ENCODE measurements around the gene FGFR1OP2.
"Not testable (repeated sequence)": the region's sequence is repeated elsewhere in the genome, so short reads cannot be mapped to it uniquely, and the experiment has no call there.

The FGFR1OP2 gene

DNA sequence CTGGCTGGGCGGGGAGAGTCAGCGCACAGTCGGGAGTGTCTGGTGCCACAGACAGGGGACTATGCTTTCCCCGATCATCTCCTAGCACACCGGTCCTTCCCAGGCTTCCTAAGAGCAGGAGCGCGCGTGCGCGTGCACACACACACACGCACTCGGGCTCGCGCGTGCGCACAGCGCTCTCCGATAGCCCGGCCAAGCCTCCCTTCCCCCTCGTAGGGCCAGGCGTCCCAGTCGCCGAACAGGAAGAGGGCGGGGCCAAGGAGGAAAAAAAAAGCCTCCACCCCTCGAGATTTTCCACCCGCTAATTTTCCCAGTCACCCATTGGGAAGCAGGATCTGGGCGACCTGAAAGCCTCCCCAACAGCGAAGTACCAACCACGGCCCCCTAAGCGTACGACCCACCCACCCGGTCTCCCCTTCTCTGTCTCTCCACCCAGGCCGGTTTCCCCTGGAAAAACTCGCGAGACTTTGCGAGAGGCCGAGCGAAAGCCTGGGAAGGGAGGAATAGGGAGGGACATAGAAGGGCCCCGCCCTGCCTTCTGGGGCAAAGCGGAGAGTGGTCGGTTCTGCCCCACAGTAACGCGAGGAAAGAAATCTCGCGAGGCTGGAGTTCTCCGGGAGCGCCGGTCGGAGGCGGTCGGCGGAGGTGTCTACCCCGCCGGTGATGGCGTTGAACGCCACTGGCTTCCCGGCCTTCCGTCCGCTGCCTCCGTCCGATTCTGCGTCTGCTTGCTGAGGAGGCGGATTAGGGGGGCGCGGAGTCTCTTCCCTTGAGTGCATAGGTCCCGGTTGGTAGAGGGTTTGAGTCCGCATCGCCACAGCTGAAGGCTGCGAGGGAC lies at the start of gene FGFR1OP2, which contains the start of gene INTS13:
FGFR1OP2 (plus strand) TSS at position 608 of the 838 bp plus-strand sequence. CDS start 15,689 bp downstream, outside the sequence.
INTS13 (minus strand) TSS at position 119 of the 838 bp plus-strand sequence. CDS start 1,178 bp downstream, outside the sequence.
- peak; percentile 97 to 98 for DNase-seq

DNA sequence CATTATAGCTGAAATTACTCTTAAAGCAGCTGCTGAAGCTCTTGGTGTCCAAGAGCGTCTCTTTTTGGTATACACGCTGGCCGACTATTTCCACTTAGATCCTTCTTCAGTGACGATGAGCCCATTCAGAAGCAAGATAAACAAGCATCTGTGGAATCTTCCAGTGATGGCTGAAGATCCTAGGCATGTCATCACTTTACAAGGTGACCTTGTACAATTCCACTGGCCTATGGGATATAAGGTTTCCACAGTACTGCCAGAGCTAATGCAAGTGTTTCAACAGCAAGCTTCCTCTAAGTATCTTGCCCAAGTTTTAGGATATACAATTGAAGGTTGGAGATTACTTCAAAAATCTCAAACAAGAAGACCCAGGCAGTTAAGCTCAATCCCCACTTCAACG lies 47.5 kb upstream of the FGFR1OP2 start:
- no peak for DNase-seq

DNA sequence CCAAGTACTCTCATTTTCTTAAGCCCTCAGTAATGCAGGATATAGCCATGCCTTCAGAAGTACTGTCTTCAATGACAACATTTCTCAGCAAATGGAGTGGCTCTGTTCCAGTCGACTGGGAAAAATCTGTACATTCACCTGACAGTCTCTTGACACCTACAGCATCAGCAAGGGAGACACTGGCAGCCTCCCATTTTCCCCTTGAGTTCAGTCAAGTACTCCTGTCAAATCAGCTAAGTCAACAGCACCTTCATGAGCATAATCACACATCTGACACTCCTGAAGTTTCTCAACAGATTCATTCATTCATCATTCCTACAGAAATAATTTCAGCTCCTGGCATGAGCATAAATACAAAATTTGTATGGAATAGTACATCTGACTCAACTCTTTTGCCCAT lies 46.6 kb upstream of the FGFR1OP2 start:
- no peak for DNase-seq

DNA sequence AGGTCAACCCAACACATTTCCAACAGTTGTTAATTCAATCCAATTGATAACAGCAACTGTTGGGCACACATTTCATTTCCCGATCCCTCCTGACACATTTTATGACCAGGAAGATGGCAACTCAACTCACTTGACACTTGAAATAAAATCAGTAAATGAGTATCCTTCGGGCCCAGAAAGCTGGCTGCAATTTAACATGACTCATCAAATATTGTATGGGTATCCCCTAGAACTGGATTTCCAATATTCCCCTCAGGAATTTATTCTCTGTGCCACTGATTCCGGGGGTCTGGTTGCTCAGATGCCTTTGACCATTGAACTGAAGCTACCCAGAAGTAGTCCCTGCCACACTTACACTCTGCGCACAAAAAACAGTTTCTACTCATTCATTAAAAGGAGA lies 42.6 kb upstream of the FGFR1OP2 start:
- DNase-seq = no peak

DNA sequence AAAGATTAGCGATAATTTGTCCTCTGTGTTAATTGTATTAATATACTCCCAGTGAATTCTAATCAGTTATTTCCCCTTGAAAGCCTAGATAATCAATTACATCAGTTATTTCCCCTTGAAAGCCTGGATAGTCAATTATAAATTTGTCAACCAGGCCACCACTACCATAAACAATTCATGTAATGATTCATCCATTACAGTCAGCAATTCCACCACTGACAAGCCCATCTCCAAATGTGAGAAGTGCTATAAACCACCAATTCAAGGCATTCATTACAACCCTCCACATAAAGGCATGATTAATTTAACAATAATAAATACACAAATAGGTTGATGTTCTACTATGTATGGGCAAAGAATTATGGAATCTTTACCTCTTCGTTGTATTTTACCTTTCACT lies 41.4 kb upstream of the FGFR1OP2 start:
- no peak for DNase-seq

DNA sequence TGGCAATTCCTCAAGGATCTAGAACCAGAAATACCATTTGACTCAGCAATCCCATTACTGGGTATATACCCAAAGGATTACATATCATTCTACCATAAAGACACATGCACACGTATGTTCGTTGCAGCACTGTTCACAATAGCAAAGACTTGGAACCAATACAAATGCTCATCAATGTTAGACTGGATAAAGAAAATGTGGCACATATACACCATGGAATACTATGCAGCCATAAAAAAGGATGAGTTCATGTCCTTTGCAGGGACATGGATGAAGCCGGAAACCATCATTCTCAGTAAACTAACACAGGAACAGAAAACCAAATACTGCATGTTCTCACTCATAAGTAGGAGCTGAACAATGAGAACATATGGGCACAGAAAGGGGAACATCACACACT lies 34.9 kb upstream of the FGFR1OP2 start:
- DNase-seq = not testable (repeated sequence)

DNA sequence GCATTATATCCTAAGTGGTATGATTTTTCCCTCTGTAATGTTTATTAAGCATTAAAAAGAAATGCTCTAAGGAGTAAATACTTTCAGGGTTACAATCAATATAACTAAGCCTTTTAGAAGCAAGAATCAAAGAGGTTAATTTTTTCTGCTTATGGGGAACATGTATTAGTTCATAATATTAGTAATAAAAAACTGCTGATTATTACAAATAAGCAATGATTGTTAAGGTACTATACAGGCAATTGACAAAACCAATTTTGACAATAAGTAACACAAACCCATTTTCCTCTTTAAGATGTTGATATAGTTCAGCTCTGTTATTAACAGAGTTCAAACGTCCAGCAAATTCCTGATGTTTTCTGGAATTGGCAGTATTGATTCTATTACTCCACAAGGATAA lies 32.2 kb upstream of the FGFR1OP2 start:
- DNase-seq = no peak

DNA sequence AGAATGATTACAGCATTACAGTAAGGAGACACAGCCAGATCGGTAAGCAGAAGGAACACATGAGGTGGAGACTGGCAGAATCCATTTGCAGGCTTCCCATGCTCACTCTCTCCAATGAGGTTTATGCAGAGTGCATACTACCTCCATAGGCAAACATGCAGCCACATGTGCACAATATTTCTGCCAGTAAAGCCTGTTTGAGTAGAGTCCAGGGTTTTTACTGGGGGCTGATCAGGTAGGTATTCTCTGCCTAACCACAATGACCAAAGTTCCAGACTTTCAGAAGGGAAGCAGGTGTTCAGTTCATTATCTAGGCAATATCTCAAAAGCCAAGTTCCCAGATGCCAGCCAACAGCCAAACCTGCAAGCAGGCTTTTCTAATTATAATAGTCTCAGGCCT lies 31.6 kb upstream of the FGFR1OP2 start:
- peak; percentile 30 to 47 for DNase-seq

DNA sequence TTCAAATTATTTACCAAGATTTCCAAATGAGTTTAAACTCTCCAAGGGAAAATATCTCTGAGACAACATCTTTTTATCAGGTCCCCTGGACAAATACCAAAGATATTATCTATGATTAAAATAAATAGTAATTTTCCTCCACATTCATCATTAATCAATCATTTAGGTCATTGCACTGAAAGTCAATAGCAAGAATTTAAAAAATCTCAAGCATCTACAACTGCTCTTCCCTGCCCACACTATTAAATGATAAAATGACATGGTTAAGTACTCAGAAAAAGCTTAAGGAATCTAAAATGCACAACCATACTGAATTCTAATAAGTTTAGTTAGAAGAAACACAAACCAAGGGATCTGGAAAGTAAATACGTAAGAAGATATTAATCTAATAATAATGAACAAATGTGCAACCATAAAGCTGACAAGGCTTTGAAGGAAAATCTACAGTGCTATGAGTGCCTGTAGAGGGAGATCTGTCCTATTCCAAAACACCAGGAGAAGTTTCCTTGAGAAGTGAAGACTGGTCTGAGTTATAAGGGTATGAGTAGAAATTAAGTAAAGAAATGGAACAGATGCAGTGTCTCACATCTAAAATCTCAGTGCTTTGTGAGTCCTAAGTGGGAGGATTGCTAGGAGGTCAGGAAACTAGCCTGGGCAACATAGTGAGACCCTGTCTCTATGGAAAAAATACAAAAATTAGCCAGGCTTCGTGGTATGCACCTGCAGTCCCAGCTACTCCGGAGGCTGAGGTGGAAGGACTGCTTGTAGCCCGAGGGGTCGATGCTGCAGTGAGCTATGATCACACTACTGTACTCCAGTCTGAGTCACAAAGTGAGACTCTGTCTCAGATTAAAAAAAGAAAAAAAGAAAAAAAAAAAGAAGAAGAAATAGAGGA lies 19.7 kb upstream of the FGFR1OP2 start:
- peak in 1 of 2 experiments; percentile 8 for DNase-seq

DNA sequence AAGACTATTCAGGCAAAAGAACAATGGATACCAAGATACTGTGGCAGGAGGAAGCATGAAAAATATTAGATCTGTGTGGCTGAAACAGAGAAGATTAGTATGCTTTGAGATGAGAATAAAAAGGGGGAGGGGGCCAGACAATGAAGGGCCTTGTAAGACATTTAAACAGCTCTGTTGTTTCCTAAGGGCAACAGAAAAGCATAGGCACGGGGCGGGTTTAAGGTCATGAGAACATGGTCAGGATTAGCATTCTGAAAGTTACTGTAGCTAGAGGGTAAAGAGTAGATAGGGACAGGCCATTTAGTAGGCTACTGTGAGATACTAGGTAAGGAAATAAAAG lies 19.1 kb upstream of the FGFR1OP2 start:
- no peak for DNase-seq

DNA sequence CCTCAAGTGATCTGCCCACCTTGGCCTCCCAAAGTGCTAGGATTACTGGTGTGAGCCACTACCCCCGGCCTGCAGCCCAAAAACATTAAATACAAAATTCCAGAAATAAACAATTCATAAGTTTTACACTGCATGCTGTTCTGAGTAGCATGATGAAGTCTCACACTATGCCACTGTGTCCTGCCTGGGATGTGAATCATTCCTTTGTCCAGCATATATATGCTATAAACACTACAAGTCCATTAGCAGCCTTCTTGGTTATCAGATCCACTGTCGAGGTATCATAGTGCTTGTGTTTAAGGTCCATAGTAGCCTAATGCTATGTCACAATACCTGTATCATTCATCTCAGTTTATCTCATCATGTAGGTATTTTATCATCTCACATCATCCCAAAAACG lies 16.4 kb upstream of the FGFR1OP2 start:
- no peak for DNase-seq

DNA sequence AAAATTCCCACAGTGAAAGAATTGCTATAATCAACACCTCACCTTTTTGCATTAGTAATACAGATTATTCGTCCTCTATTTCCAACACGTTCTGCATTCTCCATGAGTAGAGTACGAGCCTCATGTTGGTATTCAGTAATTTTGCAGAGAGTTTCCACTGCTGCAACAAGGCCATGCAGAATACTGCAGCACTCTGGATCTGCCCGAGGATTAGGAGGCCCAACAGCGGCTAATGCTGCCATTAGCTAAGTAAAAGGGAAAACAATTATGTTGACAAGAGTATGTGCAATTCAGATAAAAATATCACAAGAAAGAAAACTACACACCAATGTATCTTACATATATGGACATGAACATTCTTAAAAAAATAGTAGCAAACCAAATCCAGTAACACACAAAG lies 9.6 kb upstream of the FGFR1OP2 start:
- no peak for DNase-seq

DNA sequence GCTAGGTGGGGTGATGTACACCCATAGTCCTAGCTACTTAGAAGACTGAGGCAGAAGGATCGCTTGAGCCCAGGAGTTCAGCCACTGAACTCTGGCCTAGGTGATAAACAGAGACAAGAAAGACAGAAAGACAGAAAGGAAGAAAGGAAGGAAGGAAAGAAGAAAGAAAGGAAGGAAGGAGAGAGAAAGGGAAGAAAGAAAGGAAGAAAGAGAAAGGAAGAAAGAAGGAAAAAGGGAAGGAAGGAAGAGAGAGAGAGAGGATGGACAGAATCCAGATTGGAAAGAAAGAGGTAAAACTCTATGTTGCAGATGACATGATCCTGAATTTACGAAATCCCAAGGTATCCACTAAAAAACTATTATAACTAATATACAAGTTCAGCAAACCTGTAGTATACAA lies 8.7 kb upstream of the FGFR1OP2 start:
- DNase-seq = no peak

DNA sequence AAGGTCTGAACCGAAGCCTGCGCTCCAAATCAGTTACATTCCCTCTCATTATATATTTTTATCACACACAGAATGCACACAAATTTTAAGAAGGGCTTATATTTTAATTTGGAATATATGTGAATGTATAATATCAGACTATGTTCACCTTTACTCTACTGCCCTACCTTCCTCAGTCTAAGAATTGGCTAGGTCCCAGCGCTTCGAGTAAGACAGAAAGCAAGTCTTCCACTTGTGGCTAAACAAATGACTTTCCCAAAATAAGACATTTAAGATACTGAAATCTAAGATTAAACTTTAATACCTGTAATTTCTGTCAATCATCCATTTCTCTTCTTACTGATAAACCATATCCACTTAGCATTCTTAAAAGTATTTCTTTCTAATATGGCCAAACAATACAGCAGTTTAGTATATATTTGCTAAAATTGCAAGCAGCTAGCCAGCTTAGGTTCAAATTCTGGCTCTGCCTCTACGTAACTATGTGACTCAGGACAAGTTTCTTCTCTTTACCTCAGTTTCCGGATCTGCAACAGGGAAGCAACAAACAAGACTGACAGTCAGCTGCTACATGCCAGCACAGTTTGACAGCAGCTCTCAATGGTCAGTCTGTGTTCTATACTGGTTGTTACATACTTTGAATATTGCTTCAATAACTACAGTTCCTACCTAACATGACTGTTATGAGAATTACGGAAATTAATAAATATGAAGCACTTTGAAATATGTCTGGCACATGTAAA lies 2.5 kb upstream of the FGFR1OP2 start:
- peak in 1 of 2 experiments; percentile 23 for DNase-seq

DNA sequence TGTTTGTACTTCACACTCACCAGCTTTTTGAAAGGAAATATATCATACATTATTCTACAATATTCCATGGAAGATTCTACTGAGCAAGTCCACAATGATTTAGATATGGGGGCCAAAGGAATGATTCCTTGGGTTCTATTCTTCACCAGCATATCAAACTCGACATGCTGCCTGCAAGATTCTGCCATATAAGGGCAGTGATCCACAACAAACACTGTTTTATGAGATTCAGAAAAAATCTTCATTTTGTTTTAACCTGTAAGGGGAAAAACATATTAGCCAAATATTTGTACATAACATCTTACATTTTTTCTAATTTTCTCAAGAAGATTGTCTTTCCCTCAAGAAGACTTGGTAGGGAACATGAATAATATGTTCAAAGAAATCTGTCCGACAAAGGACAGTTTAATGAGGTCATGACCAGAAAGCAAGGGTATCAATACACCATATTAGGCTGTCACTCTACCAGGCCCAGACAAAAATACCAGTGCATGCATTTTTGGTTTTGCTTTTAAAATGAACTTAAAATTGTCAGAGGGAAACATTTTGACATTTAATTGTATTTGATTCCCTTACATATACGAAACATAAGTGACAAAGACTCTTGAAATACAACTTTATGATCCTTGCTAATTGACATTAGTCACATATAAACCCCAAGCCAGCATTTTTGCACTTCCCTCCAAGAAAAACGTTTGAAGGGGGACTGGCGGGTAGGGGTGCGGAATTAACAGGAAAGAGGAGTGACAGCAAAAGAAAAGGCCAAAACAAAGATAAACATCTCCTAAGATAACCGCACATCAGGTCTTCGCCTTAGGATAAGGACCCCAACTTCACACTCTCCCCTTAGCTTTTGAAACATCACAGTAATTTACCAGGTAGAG lies 1.5 kb upstream of the FGFR1OP2 start:
- DNase-seq = peak; percentile 24 to 46

DNA sequence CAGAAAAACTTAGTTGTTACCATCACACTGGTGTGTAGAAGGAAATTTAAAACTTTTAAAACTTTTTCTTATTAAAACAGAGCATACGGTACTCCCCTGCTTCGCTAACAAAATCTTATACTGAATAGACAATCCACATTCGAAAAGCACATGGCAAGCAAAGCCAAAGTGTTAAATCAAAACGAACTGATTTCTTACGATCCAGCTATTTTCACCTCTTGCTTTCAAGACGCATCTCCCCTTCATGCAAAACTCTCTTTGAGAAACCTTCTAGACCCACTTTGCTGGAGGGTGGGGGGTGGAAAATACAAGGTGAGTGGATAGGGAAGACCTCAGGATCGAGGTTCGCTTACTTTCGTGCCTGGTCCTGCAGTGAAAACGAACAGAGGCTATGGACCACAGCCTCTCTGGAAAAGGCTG lies 817 bp upstream of the FGFR1OP2 start:
- peak in 1 of 2 experiments; percentile 54 for DNase-seq

DNA sequence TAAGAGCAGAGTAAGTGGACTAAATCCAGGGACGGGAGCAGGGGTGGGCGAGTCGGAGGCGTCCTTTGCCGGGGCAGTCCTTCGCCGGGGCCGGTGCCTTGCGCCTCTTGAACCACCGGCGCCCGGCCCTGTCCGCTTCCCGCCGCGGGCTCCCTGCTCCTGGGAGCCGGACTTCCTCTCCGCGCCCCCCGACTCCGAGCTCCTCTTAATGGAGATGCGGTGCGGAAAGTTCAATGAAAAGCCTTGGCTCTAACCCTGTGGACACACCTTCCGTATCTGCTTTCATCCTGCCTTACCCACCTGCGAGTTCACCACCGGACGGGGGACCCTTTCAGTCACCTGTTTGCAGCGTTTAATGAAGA lies 412 bp downstream of the FGFR1OP2 start:
- DNase-seq = peak; percentile 50 to 54

DNA sequence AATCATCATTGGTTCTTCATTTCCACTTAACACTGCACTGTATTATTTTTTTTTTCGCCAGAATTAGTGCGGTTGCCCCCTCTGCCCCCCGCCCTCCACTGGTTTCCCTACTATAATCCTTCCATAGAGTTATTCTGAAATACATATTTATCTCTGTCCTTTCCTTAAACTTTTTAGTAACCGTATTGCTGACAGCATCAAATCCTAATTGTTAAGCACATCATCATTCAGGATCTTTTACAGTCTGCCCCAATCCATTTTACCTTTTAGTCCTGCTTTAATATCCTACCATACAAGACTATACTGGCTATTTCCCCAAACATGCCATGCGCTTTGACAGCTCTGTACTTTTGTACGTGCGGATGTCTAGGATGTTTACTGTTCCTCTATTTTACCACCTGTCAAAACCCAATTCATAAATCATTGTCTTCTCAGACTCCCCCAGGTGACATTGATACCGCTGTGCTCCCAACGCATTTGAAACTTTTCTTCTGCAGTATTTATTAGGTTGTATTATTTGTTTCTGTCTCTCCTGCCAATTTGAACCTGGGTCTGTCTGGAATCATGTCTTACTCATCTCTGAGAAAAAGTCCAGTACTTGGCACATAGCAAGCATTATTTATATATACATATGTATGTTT lies 1.0 kb downstream of the FGFR1OP2 start:
- peak in 1 of 2 experiments; percentile 35 for DNase-seq

DNA sequence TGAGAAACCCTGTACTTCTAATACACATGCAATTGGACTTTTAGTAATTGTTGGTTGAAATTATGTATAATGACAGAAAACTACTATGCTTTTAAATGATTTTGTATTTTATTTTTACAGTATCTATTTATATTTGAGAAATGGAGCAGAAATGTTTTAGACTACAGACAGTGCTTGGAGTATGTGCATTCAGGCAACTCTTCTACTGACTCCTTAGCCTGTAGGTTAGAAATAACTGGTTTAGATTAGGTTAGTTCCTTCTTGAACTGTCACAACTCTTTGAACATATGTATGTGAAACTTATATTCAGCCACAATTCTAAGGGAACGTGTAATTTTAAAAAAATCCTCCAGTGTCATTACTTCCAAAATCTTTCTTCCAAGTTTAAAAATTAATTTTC lies 1.7 kb downstream of the FGFR1OP2 start:
- peak; percentile 13 to 41 for DNase-seq

DNA sequence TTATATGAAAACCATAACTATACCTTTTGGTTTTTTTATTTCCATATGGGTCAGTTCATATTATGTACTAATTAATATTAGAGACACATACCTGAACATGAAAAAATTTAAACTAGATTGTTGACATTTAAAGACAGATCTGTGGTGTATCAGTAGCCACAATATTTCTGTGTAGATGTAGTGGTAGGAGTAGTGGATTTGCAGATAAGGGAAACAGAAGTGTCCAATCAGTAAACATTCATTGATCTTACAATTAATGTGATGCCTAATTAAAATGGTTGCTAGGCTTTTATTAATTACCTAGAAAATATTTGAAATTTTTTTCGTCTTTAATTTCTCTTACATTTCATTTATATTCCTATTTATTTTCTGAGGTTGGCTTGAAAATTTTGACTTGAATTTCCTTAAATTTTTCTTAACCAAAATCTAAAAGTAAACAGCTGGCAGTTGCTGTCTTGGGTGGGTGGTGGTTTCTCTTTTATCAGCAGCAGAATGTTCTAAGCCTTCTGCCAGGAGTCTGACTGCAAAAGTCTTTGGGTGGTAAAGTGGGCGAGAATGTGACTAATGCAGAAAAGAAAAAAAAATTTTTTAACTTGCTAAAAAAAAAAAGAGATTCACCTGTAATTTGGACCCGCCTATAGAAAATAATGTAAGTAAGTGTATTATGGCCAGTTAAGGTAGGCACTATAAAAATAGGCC lies 2.4 kb downstream of the FGFR1OP2 start:
- DNase-seq = no peak

DNA sequence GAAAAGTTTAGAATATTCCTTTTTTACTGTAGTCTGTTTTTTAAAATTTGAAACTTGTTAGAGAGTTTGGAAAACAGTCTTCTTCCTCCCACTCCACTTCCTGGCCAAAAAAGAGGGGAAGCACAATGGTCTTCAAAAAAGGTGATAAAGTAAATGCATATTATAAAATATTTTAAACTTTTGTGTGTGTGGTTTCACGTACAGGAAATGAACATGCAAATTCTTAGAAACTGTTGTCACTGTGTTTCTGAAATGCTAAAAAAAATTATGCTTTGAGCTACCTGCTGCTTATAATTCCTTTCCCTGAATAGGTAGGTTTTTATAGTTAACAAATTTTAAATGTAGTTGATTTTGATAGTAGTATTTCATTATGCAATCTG lies 2.9 kb downstream of the FGFR1OP2 start:
- no peak for DNase-seq
